NCI-H2196 treated with DMSO at 0.1 percent for 48 hours (cell line): Measurements from ENCODE around the gene PPIL1.

ENCODE experiments used
- DNase-seq: peaks from one replicate; lab custom pipeline; 2025; ENCODE audit not compliant: unreplicated experiment; lab: John Stamatoyannopoulos, UW

The PPIL1 gene

DNA sequence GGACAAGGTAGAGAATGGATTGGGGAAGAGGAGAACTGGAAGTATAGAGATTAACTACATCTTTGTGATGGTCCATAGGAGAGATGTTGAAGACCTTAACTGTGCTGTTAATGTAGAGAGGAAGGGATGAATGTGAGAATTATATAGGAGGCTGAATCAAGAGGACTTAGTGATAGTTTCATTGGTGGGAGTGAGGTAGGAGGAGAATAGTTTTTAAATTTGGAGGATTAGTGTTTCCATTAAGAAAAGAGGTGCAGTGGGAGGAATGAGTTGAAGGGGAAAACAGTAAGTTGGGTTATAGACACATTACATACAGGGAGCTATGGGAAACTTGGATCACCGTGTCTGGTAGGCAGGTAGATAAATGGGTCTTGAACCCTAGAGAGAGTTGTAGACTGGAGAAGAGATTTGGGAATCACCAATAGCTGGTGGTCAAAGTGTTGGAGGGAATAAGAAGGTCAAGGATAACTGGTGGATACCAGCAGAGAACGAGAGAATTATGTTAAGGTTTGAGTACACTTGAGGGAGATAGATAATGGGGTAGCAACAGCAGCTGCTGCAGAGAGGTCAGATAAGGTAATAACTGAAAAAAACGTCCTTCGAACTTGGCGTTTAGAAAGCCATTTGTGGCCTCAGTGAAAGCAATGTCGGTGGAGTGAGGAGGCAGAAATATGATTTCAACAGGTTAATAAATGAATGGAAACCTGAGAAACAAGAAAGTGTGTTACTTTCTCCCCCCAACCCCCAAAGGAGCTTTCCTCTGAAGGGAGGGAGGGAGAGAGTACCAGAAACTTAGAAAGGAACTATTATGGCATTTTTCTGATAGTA lies 14.3 kb upstream of the PPIL1 start:
- no peak for DNase-seq

DNA sequence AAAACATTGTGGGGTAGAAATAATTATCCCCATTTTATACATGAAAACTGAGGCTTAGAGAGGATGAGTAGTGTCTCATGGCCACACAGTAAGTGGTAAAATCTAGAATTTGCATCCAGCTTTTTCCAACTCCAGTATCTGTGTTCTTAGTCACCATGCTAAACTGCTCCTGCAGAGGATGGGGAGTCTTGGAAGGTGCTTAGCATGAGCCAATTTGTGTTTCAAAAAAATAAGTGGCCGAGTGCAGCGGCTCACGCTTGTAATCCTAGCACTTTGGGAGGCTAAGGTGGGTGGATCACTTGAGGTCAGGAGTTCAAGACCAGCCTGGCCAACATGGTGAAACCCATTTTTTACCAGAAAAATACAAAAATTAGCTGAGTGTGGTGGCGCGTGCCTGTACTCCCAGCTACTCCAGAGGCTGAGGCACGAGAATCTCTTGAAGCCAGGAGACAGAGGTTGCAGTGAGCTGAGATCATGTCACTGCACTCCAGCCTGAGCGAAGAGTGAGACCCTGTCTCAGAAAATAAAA lies 13.6 kb upstream of the PPIL1 start:
- DNase-seq = no peak

DNA sequence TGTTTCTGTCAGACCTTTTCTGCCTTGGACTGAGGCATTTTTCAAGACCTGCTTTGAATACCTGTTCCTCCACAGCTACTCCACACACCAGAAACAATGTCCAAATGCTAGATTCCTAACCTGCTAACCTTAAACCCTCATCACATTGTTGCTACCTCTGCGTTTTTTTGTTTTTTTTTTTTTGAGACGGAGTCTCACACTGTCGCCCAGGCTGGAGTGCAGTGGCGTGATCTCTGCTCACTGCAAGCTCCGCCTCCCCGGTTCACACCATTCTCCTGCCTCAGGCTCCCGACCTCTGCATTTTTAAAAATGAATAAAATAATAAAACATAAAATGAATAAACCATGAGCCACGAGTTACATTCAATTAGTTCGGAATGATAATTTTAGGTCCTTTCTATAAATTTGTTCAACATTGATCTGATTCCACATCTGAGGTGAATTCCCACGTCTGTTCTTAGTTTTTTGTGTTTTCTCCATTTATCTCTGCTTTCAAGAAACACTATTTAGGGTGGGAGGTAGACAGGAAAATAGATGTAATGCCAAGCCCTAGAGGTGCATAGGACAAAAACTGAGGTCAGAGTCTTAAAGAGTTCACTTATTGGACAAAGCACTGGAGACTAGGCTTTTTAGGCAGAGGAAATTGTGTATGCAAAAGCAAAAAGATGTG lies 12.5 kb upstream of the PPIL1 start:
- no peak for DNase-seq

GRCh38 chr6:36885461-36886401 lies 11.1 kb upstream of the PPIL1 start, which contains the start of gene C6orf89:
TSS of gene C6orf89 (plus strand) at chr6:36885952. CDS start at chr6:36899445, 13,493 bp downstream.
- DNase-seq = peak; percentile 92

GRCh38 chr6:36884610-36885009 lies 10.0 kb upstream of the PPIL1 start:
- no peak for DNase-seq

- DNase-seq = no peak
Measured at GRCh38 chr6:36875250-36875633, 639 bp upstream of the PPIL1 start.

DNA sequence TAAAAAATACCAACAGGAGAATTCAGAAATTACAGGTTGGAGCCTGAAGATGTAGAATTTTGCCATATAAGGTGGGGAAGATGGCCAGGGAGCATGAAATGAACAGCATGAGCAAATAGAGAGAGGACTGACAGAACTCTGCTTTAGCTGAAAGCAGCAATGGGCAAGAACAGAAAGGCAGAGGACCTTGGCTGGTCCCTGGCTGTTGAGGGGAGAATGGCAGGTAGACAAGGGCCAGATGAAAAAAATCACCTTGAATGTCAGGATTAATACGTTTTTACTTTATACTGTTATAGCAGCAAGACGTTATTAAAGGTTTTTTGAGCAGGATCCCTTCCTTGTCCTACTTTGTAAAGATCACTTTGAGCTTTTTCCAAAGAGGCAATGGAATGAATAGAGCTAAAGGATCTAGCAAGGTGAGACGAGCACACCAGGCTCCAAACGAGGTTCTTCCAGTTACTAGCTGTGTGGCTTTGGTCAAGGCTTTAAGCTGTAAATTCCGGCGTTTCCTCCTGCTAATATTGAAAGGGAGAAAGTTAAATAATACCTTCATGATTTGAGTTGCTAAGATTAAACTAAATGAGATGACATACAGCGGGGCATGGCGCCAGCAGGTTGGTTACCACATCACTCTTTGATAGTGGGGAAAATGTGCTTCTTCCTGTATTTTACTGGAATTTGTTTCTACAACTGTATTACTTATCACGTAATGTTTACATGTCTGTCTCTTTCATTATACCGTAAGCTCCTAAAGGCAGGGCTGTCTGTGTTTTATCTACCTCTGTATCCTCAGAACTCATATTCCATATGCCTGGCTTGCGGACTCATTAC lies 776 bp downstream of the PPIL1 start:
- peak; percentile 9 for DNase-seq

DNA sequence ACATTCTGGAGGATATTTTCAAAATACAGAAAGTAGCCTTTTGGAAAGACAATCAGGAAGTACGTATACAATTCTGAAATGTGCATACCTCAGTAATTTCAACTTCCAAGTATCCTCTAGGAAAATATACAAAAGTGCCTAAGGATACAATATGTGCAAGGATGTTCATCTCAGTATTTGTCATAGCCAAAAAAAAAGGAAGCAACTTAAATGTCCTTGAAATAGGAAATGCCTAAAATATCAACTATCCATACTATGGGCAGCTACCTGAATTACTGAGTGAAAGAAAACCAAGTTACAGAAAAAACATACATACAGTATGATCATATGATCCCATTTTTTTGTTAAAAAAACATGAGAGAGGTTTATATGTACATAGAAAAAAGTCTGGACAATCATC lies 1.5 kb downstream of the PPIL1 start:
- DNase-seq = no peak

GRCh38 chr6:36871686-36872085 lies 2.9 kb downstream of the PPIL1 start:
- no peak for DNase-seq

- DNase-seq = no peak
Measured at GRCh38 chr6:36867471-36868224, 7.0 kb downstream of the PPIL1 start.

DNA sequence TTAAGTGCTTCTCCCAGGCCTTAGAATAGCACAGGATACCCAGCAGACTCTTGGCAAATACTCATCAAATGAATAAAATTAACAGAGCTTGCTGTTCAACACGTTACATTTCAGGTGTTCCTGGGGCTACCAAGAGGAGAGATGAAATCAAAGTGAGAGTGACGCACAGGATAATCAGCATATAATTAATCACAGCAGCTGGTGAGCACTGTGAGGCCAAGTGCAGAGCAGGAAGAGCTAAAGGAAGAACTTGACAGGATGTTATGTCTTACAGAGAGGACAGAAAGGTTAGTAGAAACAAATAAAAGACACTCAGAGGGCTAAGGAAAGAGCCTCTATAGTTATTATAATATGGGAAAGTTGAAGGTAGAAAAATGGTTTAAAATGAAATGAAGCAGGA lies 8.8 kb downstream of the PPIL1 start:
- no peak for DNase-seq

DNA sequence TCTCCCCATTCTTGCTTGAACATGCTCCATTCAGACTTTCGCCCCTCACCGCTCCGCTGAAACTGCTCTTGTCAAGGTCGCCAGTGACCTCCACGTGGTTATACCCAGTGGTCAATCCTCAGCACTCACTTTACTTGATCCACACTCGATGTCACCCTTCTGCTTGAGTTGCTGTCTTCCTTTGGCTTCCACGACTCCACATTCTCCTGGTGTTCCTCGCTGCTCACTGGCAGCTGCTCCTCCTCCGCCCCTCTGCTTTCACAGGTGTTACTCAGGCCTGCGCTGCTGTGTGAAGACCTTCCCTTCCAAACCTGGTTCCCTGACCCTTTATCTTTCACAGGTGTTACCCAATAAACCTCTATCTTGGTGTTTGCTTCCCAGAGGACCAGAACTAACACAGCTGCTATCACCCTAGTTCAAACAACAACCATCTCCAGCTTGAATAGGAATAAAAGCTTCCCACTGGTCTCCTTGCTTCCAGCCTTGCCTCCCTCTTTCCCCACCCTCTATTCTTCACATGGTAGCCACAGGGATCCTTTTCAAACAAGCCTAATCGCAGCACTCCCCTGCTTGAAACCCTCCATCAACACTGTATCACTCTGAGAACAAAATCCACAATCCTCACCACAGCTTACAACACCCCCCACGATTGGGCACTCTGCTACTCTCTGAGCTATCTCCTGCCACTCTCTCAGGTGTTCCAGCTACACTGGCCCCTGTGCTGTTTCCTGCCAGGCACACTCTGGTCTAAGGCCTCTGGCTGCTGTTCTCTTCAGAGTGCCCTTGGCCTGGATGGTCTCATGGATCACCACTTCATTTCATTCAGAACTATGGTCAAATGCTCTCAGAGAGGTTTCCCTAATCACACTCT lies 10.7 kb downstream of the PPIL1 start:
- no peak for DNase-seq

DNA sequence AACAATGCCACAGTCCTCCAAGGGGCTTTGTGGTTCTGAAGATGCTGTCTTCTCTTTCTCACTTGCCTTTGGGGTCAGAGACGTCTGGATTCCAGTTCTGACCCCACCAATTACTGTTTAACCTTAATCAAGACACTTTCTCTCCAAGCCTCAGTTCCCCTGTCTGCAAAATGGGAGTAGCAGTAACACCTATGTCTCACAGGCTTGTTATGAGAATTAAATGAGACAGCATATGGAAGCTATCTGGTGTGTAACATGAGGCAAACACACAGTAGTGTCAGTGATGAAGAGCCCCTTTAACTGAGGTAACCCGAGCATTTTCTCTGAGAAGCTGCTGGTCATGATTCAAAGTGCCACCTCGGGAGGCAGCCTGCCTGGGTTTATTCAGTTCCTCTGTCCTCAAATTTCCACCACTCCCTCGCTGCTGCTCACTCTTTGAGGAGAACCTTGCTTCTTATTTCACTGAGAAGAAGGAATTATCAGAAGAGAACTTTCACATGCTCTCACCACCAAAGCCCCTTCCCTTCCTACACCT lies 11.7 kb downstream of the PPIL1 start:
- DNase-seq = no peak

- no peak for DNase-seq
Measured at GRCh38 chr6:36862164-36862847, 12.3 kb downstream of the PPIL1 start.

GRCh38 chr6:36860126-36860525 lies 14.5 kb downstream of the PPIL1 start:
- DNase-seq = no peak

GRCh38 chr6:36858407-36858981 lies 16.1 kb downstream of the PPIL1 start:
- no peak for DNase-seq

- DNase-seq = no peak
Measured at GRCh38 chr6:36857325-36857724, 17.3 kb downstream of the PPIL1 start.
